ENCODE data around the gene AKAP6. TPM values are rescaled to one million over a fixed set of nuclear protein-coding genes. Genes with fewer than 3 reads are reported as not detected.

AKAP6 gene
- total RNA-seq, 1 donor from 2014 or later: 5.1 TPM

DNA sequence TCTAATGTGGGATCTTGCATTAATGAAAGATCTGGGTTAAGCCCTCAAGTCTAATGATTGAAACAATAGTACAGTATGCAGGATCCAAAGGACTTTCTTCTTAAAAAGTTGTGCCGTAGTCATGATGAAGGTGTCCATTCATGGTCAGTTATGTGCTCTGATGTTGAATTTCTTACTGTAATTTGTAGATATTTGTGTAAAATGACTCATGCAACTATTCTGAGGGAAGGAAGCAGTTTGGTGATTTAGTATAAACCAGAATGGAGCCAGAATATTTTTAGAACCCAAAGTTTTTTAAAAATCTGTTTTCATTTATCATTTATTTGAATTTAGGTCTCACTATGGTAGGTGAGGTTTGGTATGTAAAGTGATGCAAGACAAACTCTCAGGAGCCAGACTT, 151.2 kb downstream of the AKAP6 start:
- no peak for DNase-seq (ENCODE audit: low read depth)

DNA sequence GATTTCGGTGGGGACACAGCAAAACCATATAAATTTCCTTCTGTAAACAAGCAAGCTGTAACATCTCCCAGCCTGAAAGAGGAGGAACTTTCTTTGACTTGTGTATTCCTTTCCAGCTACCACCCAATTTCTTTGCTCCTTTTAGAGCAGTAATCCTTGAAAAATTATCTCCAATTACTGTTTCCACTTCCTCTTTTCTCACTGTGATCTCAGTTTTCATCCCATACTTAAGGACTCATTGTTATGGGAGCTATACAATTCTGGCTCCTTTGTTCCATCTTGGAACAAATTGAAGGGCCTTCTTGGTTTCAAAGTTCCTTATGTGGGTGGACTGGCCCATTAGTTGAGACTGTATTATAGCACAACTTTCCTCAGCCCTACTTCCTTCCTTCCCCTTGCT, 152.6 kb downstream of the AKAP6 start:
- DNase-seq (ENCODE audit: low read depth): no peak

GRCh38 chr14:32491416-32492016, 162.4 kb downstream of the AKAP6 start:
- no peak for DNase-seq (ENCODE audit: low read depth)

GRCh38 chr14:32492457-32492856, 163.4 kb downstream of the AKAP6 start:
- no peak for DNase-seq (ENCODE audit: low read depth)

DNA sequence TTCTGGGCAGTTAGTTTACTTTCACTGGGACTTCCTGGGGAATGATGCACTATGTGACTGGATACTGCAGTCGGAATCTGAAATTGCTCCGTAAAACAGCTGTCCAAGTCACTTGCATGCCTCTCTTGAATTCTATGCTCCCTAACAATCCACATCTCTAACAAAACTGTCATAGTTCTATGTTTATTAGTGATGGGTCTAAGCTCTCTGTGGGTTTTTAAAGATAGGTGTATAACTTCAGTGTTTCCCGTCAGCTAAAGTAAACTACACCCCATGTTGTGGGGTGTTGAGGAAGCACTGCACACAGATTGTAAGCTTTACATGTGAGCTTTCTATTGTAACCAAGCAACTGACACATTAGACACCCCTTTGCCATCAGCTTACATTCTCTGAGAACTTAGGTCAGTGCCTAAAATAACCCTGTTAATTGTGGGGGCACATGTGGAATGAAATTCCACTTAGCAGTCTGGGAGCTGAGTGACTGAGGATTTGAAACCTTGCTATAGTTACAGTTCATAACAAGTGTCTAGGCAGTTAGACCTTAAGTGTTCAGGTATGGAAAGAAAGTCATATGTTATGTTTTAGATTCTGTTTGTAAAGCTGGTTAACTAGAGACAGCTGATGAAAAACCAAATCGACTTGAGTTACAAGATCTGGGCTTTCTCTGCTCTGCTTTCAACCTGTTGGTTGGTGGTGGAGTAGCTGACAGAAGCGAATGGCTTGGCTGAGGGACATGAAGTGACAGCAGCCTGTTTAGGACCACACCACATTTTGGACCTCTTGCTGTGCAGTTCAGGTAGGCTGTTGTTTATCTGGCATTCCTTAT, 165.7 kb downstream of the AKAP6 start:
- no peak for DNase-seq (ENCODE audit: low read depth)

DNA sequence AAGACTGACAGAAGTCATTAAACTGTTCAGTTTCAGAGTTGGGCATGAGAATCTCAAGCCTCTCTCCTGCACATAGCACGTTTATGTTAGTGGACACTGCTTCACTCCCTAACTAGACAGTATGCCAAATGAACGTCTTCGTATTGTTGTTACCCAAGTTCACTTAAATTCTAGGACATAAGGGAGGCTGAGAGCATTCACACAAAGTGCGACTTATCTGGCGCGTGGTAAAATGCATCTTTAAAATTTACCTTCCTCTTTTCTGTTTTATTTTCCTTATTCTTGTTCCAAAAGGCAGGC, 166.3 kb downstream of the AKAP6 start:
- DNase-seq (ENCODE audit: low read depth): no peak

DNA sequence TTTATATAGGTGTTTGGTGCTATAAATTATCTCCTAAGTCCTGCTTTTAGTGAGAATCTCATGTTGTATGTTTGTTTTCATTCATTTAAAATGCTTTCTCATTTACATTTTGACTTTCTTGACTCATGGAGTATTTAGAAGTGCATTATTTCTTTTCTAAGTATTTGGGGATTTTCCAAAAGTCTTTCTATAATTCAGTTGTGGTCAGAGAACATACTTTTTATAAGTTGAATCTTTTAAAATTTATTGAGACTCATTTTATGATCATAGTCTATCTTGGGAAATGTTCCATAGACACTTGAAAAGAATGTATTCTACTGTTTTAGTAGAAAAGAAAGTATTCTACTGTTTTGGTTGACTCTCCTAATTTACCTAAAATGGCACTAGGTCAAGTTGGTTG, 168.2 kb downstream of the AKAP6 start:
- no peak for DNase-seq (ENCODE audit: low read depth)

- DNase-seq (ENCODE audit: low read depth): peak; percentile 76
These were observed 178.2 kb downstream of the AKAP6 start for GRCh38 chr14:32507029-32507984.

- DNase-seq (ENCODE audit: low read depth): no peak
These were observed 179.2 kb downstream of the AKAP6 start for GRCh38 chr14:32508281-32508680.

GRCh38 chr14:32509632-32510187, 180.6 kb downstream of the AKAP6 start:
- DNase-seq (ENCODE audit: low read depth): peak; percentile 67

GRCh38 chr14:32510815-32511214, 181.7 kb downstream of the AKAP6 start:
- DNase-seq (ENCODE audit: low read depth): no peak

DNA sequence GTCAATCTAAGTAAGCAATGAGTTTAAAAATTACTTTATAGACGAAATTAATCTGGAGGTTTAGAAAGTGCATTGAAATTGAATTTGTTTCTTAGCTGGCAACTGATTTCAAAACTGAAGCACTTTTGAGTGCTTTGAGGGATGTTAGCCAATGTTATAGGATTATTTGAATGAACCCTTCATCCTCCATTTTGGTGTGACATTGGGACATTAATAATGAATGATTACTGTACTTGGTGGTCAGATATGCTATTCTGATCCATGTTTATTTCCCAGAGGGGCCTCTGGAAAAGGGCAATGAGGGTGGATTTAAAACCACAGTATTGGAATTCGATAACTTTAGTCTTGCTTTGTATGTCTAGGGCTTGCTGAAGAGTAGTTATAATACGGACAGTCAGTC, 183.2 kb downstream of the AKAP6 start:
- DNase-seq (ENCODE audit: low read depth): no peak

DNA sequence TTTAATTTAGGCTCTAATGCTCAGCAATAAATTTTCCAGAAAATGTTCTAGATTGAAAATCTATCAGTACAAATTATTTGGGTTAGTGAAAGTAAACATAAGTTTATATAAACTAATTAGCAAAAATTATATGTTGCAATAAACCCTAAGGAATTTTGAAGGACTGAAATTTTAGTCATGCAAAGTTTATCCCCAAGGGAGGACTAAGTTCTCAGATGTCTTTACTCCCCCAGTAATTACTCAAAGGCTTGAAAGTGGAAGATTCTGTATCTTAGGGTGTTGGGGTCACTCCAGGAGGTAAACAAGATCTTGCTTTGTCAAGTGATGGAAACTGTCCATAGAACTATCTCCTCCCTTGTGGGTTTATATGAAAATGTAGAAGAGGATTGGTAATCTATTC, 183.7 kb downstream of the AKAP6 start:
- no peak for DNase-seq (ENCODE audit: low read depth)

DNA sequence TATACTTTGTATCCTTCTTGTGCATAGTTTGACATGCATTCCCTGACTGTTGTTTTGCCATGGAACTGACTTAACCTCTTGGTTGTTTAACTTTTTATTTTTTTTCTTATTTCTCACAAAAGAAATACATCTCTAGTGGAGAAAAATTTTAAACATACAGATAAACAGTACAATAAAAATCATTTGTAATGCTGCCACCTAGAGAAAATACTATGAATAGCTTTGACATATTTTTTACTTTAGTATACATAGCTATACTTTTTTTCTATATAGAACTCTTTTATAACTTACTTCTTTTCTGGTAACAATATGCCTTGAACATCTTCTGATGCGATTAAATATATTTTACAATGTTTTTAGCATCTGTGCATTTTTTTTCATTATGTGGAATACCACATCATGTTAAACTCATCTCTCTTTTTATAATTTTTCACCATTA, 184.5 kb downstream of the AKAP6 start:
- DNase-seq (ENCODE audit: low read depth): peak; percentile 19

GRCh38 chr14:32514236-32514635, 185.1 kb downstream of the AKAP6 start:
- peak; percentile 29 for DNase-seq (ENCODE audit: low read depth)

- no peak for DNase-seq (ENCODE audit: low read depth)
These were observed 185.6 kb downstream of the AKAP6 start for GRCh38 chr14:32514681-32515080.

DNA sequence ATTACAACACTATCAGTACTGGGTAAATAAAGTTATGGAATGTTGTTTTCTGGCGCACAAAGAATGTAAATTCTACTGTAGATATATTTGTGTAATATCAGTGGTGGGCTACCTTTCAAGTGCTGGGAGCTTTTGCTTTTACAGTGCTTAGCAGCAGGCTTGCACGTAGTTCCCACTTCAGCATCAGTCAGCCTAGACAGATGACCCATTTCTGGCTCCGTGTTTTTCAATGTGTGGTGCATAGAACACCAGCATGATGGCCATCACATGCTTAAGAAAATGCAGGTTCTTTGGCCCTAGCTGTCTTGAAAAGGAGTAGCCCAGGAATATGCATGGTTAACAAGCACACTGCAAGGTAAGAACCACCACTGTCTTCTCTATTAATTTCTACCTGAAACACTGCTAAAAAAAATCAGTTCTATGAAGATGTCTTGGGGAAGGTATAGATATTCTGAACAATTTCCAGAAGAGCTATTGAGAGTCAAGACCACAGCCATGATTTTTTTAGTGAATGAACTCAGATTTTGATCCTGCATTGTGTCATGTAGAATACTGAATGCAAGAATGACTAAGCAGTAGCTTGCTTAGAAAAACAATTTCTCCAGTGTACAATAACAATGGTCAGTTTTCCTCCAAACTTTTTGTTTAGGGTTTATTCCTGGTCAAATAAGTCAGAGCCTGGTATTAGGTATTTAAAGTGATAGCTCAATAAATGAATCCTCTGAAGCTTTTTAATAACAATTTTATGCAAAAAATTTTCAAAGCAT, 195.7 kb downstream of the AKAP6 start:
- DNase-seq (ENCODE audit: low read depth): peak; percentile 55

- no peak for DNase-seq (ENCODE audit: low read depth)
These were observed 196.5 kb downstream of the AKAP6 start for GRCh38 chr14:32525591-32525990.

DNA sequence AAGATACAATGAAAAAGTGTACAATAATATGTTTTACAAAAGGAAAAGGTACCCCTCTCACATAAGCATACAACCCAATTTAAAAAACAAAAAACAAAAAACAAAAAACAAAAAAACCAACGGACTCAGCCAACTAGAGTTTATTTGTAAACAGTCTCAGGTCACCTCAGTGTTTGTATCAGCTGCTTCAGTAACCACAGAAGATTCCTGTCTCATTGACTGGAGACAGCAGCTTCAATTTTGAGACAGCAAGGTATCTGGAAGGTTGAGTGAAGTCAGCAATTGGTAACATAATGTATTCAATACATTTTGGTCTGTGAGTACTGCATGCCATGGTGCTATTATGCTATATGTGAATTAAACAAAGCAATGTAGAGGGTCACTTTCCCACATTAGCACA, 201.7 kb downstream of the AKAP6 start:
- DNase-seq (ENCODE audit: low read depth): no peak

- DNase-seq (ENCODE audit: low read depth): no peak
These were observed 202.9 kb downstream of the AKAP6 start for GRCh38 chr14:32531942-32532515.

GRCh38 chr14:32534145-32534544, 205.0 kb downstream of the AKAP6 start:
- no peak for DNase-seq (ENCODE audit: low read depth)

Measured in renal cortical epithelial cell (primary cell).